ENCODE results near the gene RPS6KA1. TPM values are rescaled to one million over a fixed set of nuclear protein-coding genes. Genes with fewer than 3 reads are reported as not detected.
"Not testable (repeated sequence)": the region's sequence is repeated elsewhere in the genome, so short reads cannot be mapped to it uniquely, and the experiment has no call there.

RPS6KA1 gene
- total RNA-seq, 1 experiment from 2014 or later: 85.3 TPM

DNA sequence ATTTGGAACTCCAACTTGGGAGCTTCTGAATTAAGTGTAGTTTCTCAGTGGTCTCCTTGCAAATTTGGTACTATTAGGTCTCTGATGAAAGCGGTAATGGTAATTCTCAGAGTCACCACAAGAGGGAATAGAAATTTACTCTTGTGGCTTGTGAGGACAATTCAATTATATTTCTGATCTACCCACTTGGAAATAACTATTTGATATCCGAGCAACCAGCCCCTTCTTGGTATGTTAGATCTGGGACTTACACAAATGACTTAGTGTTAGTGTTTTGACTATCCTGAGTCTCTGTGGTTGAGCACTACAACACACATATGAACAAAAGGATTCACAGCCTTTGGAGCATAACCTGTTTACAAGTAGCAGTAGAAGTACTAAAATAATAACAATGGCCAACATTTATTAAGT is 68.1 kb downstream of the RPS6KA1 start:
- H3K4me3 ChIP-seq (ENCODE audit: low read length): no peak overlapping the region
- H3K9me2 ChIP-seq (replicated peaks; ENCODE audit: insufficient read depth, low read length): no peaks in the 10 kb centered on the region
- no peaks in the 10 kb centered on the region for H3K4me1 ChIP-seq (ENCODE audit: low read length)
- H3K9me3 ChIP-seq (ENCODE audit: low read length): no peaks in the 10 kb centered on the region
- H4K20me1 ChIP-seq (ENCODE audit: insufficient read depth, low read depth, low read length): no peaks in the 10 kb centered on the region
- H3K36me3 ChIP-seq (ENCODE audit: insufficient read depth, low read length): no peaks in the 10 kb centered on the region
- peak; percentile 86 for DNase-seq
- H3K4me2 ChIP-seq (ENCODE audit: low read depth, low read length, poor library complexity, severe bottlenecking): no peak overlapping the region
- H2AFZ ChIP-seq (ENCODE audit: low read length): no peak overlapping the region
- no peaks in the 10 kb centered on the region for H3K27me3 ChIP-seq (ENCODE audit: low read length)
- H3K79me2 ChIP-seq (ENCODE audit: low read length): no peaks in the 10 kb centered on the region
- no peak overlapping the region for H3K27ac ChIP-seq (ENCODE audit: low read length)
- H3K9ac ChIP-seq (ENCODE audit: low read length): no peak overlapping the region

GRCh38 chr1:26598890-26599289 is 69.3 kb downstream of the RPS6KA1 start:
- Histone ChIP-seq H3K9ac (ENCODE audit: low read length) (no peak overlapping the region), H4K20me1 (ENCODE audit: insufficient read depth, low read depth, low read length) (no peaks in the 10 kb centered on the region), H3K36me3 (ENCODE audit: insufficient read depth, low read length) (no peaks in the 10 kb centered on the region), H3K4me3 (ENCODE audit: low read length) (no peak overlapping the region), H3K27me3 (ENCODE audit: low read length) (no peaks in the 10 kb centered on the region), H3K4me2 (ENCODE audit: low read depth, low read length, poor library complexity, severe bottlenecking) (no peak overlapping the region), H3K9me3 (ENCODE audit: low read length) (no peaks in the 10 kb centered on the region), H3K79me2 (ENCODE audit: low read length) (no peaks in the 10 kb centered on the region), H3K4me1 (ENCODE audit: low read length) (no peaks in the 10 kb centered on the region), H2AFZ (ENCODE audit: low read length) (no peak overlapping the region), H3K9me2 (replicated peaks; ENCODE audit: insufficient read depth, low read length) (no peaks in the 10 kb centered on the region), H3K27ac (ENCODE audit: low read length) (no peak overlapping the region)
- no peak for DNase-seq

DNA sequence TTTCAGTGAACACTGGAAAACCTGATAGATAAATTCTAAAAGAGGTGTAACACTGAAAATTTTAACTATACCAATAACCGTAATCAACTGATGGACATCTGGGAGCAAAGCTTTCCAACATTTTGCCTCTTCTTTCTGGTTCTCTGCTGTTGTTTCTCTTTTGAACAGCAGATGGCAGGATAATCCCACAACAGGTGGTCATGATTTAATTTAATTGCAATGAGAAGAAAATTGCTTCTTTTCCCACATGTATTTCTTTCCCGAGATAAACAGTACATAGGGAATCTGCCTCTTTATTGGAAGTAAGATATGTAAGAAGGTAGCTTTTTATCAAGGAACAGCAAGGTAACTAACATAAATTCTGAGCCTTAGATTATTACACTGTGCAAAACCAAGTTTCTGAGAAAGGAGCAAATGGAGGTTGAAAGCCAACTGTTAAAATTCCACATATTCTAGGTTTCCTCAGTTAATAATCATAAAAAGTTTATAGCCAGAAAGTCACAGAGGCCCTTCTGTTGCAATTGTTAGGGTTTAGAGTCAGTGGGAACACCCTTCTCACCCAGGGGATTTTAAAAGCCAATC is 72.9 kb downstream of the RPS6KA1 start:
- Histone ChIP-seq H3K9ac (ENCODE audit: low read length) (no peak overlapping the region), H3K4me2 (ENCODE audit: low read depth, low read length, poor library complexity, severe bottlenecking) (no peak overlapping the region), H3K4me3 (ENCODE audit: low read length) (no peak overlapping the region), H4K20me1 (ENCODE audit: insufficient read depth, low read depth, low read length) (no peaks in the 10 kb centered on the region), H3K4me1 (ENCODE audit: low read length) (no peaks in the 10 kb centered on the region), H3K9me2 (replicated peaks; ENCODE audit: insufficient read depth, low read length) (no peaks in the 10 kb centered on the region), H3K79me2 (ENCODE audit: low read length) (no peaks in the 10 kb centered on the region), H3K36me3 (ENCODE audit: insufficient read depth, low read length) (no peaks in the 10 kb centered on the region), H3K9me3 (ENCODE audit: low read length) (no peaks in the 10 kb centered on the region), H3K27me3 (ENCODE audit: low read length) (no peaks in the 10 kb centered on the region), H3K27ac (ENCODE audit: low read length) (no peak overlapping the region), H2AFZ (ENCODE audit: low read length) (no peak overlapping the region)
- DNase-seq: peak; percentile 86

GRCh38 chr1:26603856-26604255 is 74.3 kb downstream of the RPS6KA1 start:
- Histone ChIP-seq H3K9me3 (ENCODE audit: low read length) (no peaks in the 10 kb centered on the region), H3K9me2 (replicated peaks; ENCODE audit: insufficient read depth, low read length) (no peaks in the 10 kb centered on the region), H3K9ac (ENCODE audit: low read length) (no peak overlapping the region), H3K4me3 (ENCODE audit: low read length) (no peak overlapping the region), H3K79me2 (ENCODE audit: low read length) (no peaks in the 10 kb centered on the region), H3K4me2 (ENCODE audit: low read depth, low read length, poor library complexity, severe bottlenecking) (no peak overlapping the region), H3K27me3 (ENCODE audit: low read length) (no peaks in the 10 kb centered on the region), H3K36me3 (ENCODE audit: insufficient read depth, low read length) (no peaks in the 10 kb centered on the region), H2AFZ (ENCODE audit: low read length) (no peak overlapping the region), H3K4me1 (ENCODE audit: low read length) (no peaks in the 10 kb centered on the region), H4K20me1 (ENCODE audit: insufficient read depth, low read depth, low read length) (no peaks in the 10 kb centered on the region), H3K27ac (ENCODE audit: low read length) (no peak overlapping the region)
- DNase-seq: no peak

- DNase-seq: no peak
- H3K27ac ChIP-seq (ENCODE audit: low read length): no peak overlapping the region
- H3K9ac ChIP-seq (ENCODE audit: low read length): no peak overlapping the region
- no peaks in the 10 kb centered on the region for H4K20me1 ChIP-seq (ENCODE audit: insufficient read depth, low read depth, low read length)
- no peaks in the 10 kb centered on the region for H3K27me3 ChIP-seq (ENCODE audit: low read length)
- H3K4me2 ChIP-seq (ENCODE audit: low read depth, low read length, poor library complexity, severe bottlenecking): no peak overlapping the region
- no peak overlapping the region for H2AFZ ChIP-seq (ENCODE audit: low read length)
- H3K9me3 ChIP-seq (ENCODE audit: low read length): no peaks in the 10 kb centered on the region
- no peaks in the 10 kb centered on the region for H3K36me3 ChIP-seq (ENCODE audit: insufficient read depth, low read length)
- H3K4me1 ChIP-seq (ENCODE audit: low read length): peaks cover 6% of the 10 kb centered on the region
- H3K9me2 ChIP-seq (replicated peaks; ENCODE audit: insufficient read depth, low read length): no peaks in the 10 kb centered on the region
- no peaks in the 10 kb centered on the region for H3K79me2 ChIP-seq (ENCODE audit: low read length)
- H3K4me3 ChIP-seq (ENCODE audit: low read length): no peak overlapping the region
Observed at GRCh38 chr1:26607186-26607585, 77.6 kb downstream of the RPS6KA1 start.

DNA sequence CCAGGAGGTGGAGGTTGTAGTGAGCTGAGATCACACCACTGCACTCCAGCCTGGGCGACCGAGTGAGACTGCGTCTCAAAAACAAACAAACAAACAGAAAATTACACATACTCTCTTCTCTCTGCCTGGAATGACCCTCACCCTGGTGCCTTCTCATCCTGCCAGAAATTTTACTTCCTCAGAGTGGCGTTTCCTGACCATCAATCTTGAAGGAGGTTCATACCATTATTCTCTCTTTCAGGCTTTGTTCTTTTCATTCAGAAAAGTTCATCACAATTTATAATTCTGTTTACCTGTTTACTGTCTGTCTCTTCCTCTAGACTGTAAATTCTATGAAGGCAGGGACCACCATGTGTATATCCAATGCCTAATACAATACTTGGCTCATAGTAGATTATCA is 79.3 kb downstream of the RPS6KA1 start:
- H3K9me2 ChIP-seq (replicated peaks; ENCODE audit: insufficient read depth, low read length): no peaks in the 10 kb centered on the region
- H3K4me2 ChIP-seq (ENCODE audit: low read depth, low read length, poor library complexity, severe bottlenecking): no peak overlapping the region
- H3K9ac ChIP-seq (ENCODE audit: low read length): no peak overlapping the region
- no peak overlapping the region for H3K27ac ChIP-seq (ENCODE audit: low read length)
- no peak overlapping the region for H2AFZ ChIP-seq (ENCODE audit: low read length)
- H3K4me1 ChIP-seq (ENCODE audit: low read length): peaks cover 6% of the 10 kb centered on the region
- no peaks in the 10 kb centered on the region for H4K20me1 ChIP-seq (ENCODE audit: insufficient read depth, low read depth, low read length)
- H3K36me3 ChIP-seq (ENCODE audit: insufficient read depth, low read length): no peaks in the 10 kb centered on the region
- no peaks in the 10 kb centered on the region for H3K9me3 ChIP-seq (ENCODE audit: low read length)
- H3K4me3 ChIP-seq (ENCODE audit: low read length): no peak overlapping the region
- no peaks in the 10 kb centered on the region for H3K27me3 ChIP-seq (ENCODE audit: low read length)
- H3K79me2 ChIP-seq (ENCODE audit: low read length): no peaks in the 10 kb centered on the region
- DNase-seq: no peak

- Histone ChIP-seq H3K36me3 (ENCODE audit: insufficient read depth, low read length) (no peaks in the 10 kb centered on the region), H3K27me3 (ENCODE audit: low read length) (no peaks in the 10 kb centered on the region), H3K9me3 (ENCODE audit: low read length) (no peaks in the 10 kb centered on the region), H3K9me2 (replicated peaks; ENCODE audit: insufficient read depth, low read length) (no peaks in the 10 kb centered on the region), H3K4me3 (ENCODE audit: low read length) (no peak overlapping the region), H3K79me2 (ENCODE audit: low read length) (no peaks in the 10 kb centered on the region), H3K27ac (ENCODE audit: low read length) (no peak overlapping the region), H3K9ac (ENCODE audit: low read length) (no peak overlapping the region), H4K20me1 (ENCODE audit: insufficient read depth, low read depth, low read length) (no peaks in the 10 kb centered on the region), H3K4me1 (ENCODE audit: low read length) (peaks cover 6% of the 10 kb centered on the region), H3K4me2 (ENCODE audit: low read depth, low read length, poor library complexity, severe bottlenecking) (no peak overlapping the region), H2AFZ (ENCODE audit: low read length) (no peak overlapping the region)
- DNase-seq: no peak
Observed at GRCh38 chr1:26610781-26611180, 81.2 kb downstream of the RPS6KA1 start.

GRCh38 chr1:26612627-26613026 is 83.1 kb downstream of the RPS6KA1 start:
- H3K79me2 ChIP-seq (ENCODE audit: low read length); H3K4me1 ChIP-seq (ENCODE audit: low read length); H3K4me3 ChIP-seq (ENCODE audit: low read length); H3K36me3 ChIP-seq (ENCODE audit: insufficient read depth, low read length); H3K27me3 ChIP-seq (ENCODE audit: low read length); H3K9ac ChIP-seq (ENCODE audit: low read length); H3K4me2 ChIP-seq (ENCODE audit: low read depth, low read length, poor library complexity, severe bottlenecking); H3K9me3 ChIP-seq (ENCODE audit: low read length); H4K20me1 ChIP-seq (ENCODE audit: insufficient read depth, low read depth, low read length); H2AFZ ChIP-seq (ENCODE audit: low read length); DNase-seq; H3K9me2 ChIP-seq (replicated peaks; ENCODE audit: insufficient read depth, low read length); H3K27ac ChIP-seq (ENCODE audit: low read length): not testable (repeated sequence)
